ENCODE results near the gene DDX39A. TPM values are rescaled to one million over a fixed set of nuclear protein-coding genes. Genes with fewer than 3 reads are reported as not detected.
"Not testable (repeated sequence)": the region's sequence is repeated elsewhere in the genome, so short reads cannot be mapped to it uniquely, and the experiment has no call there.

Gene DDX39A
- 79.3 TPM for polyA plus RNA-seq (2012; ENCODE audit: missing spikeins)

- peak; percentile 96 for DNase-seq (ENCODE audit: insufficient read length)
- peak; percentile 98 for FAIRE-seq
- peak; percentile 87 for TF ChIP-seq TAF1 (IDR thresholded peaks at IDR 0.05; ENCODE audit: borderline replicate concordance, low read depth, low read length)
- TF ChIP-seq POLR2AphosphoS5 (IDR thresholded peaks at IDR 0.05; ENCODE audit: low read depth, low read length) = peak; percentile 89
- peak; percentile 96 for TF ChIP-seq POLR2A (IDR thresholded peaks at IDR 0.05; ENCODE audit: low read depth, low read length)
Measured at GRCh38 chr19:14419106-14419813, at the start of gene DDX39A. Gene DDX39A (minus strand): TSS chr19:14419341. CDS start chr19:14413220, 6,121 bp downstream.

GRCh38 chr19:14467816-14468215 lies 48.7 kb upstream of the DDX39A start:
- FAIRE-seq (no peak), DNase-seq (ENCODE audit: insufficient read length) (no peak)
- TF ChIP-seq TAF1 (IDR thresholded peaks at IDR 0.05; ENCODE audit: borderline replicate concordance, low read depth, low read length) (no peak), POLR2A (IDR thresholded peaks at IDR 0.05; ENCODE audit: low read depth, low read length) (no peak), POLR2AphosphoS5 (IDR thresholded peaks at IDR 0.05; ENCODE audit: low read depth, low read length) (no peak)

- no peak for FAIRE-seq
- TF ChIP-seq POLR2AphosphoS5 (IDR thresholded peaks at IDR 0.05; ENCODE audit: low read depth, low read length) (no peak), POLR2A (IDR thresholded peaks at IDR 0.05; ENCODE audit: low read depth, low read length) (no peak), TAF1 (IDR thresholded peaks at IDR 0.05; ENCODE audit: borderline replicate concordance, low read depth, low read length) (no peak)
- DNase-seq (ENCODE audit: insufficient read length) = no peak
Measured at GRCh38 chr19:14467391-14467790, 48.2 kb upstream of the DDX39A start.

GRCh38 chr19:14463747-14464146 lies 44.6 kb upstream of the DDX39A start:
- DNase-seq (ENCODE audit: insufficient read length) (no peak), FAIRE-seq (no peak)
- no peak for TF ChIP-seq POLR2A (IDR thresholded peaks at IDR 0.05; ENCODE audit: low read depth, low read length)
- no peak for TF ChIP-seq TAF1 (IDR thresholded peaks at IDR 0.05; ENCODE audit: borderline replicate concordance, low read depth, low read length)
- no peak for TF ChIP-seq POLR2AphosphoS5 (IDR thresholded peaks at IDR 0.05; ENCODE audit: low read depth, low read length)

- not testable (repeated sequence) for DNase-seq (ENCODE audit: insufficient read length); FAIRE-seq
Measured at GRCh38 chr19:14462401-14462800, 43.3 kb upstream of the DDX39A start.

- no peak for TF ChIP-seq TAF1 (IDR thresholded peaks at IDR 0.05; ENCODE audit: borderline replicate concordance, low read depth, low read length)
- TF ChIP-seq POLR2A (IDR thresholded peaks at IDR 0.05; ENCODE audit: low read depth, low read length) = no peak
- no peak for TF ChIP-seq POLR2AphosphoS5 (IDR thresholded peaks at IDR 0.05; ENCODE audit: low read depth, low read length)
- FAIRE-seq (no peak), DNase-seq (ENCODE audit: insufficient read length) (no peak)
Measured at GRCh38 chr19:14460935-14461334, 41.8 kb upstream of the DDX39A start.

GRCh38 chr19:14459703-14460102 lies 40.6 kb upstream of the DDX39A start:
- FAIRE-seq (no peak), DNase-seq (ENCODE audit: insufficient read length) (no peak)
- TF ChIP-seq TAF1 (IDR thresholded peaks at IDR 0.05; ENCODE audit: borderline replicate concordance, low read depth, low read length) (no peak), POLR2AphosphoS5 (IDR thresholded peaks at IDR 0.05; ENCODE audit: low read depth, low read length) (no peak), POLR2A (IDR thresholded peaks at IDR 0.05; ENCODE audit: low read depth, low read length) (no peak)

- FAIRE-seq; DNase-seq (ENCODE audit: insufficient read length): not testable (repeated sequence)
Measured at GRCh38 chr19:14452303-14452702, 33.2 kb upstream of the DDX39A start.

- TF ChIP-seq POLR2AphosphoS5 (IDR thresholded peaks at IDR 0.05; ENCODE audit: low read depth, low read length) = no peak
- no peak for TF ChIP-seq POLR2A (IDR thresholded peaks at IDR 0.05; ENCODE audit: low read depth, low read length)
- TF ChIP-seq TAF1 (IDR thresholded peaks at IDR 0.05; ENCODE audit: borderline replicate concordance, low read depth, low read length) = no peak
- FAIRE-seq (no peak), DNase-seq (ENCODE audit: insufficient read length) (no peak)
Measured at GRCh38 chr19:14450876-14451275, 31.7 kb upstream of the DDX39A start.

GRCh38 chr19:14450168-14450874 lies 31.2 kb upstream of the DDX39A start:
- peak; percentile 46 for FAIRE-seq
- no peak for TF ChIP-seq POLR2A (IDR thresholded peaks at IDR 0.05; ENCODE audit: low read depth, low read length)
- no peak for TF ChIP-seq POLR2AphosphoS5 (IDR thresholded peaks at IDR 0.05; ENCODE audit: low read depth, low read length)
- no peak for TF ChIP-seq TAF1 (IDR thresholded peaks at IDR 0.05; ENCODE audit: borderline replicate concordance, low read depth, low read length)
- peak; percentile 66 for DNase-seq (ENCODE audit: insufficient read length)

GRCh38 chr19:14449321-14449720 lies 30.2 kb upstream of the DDX39A start:
- FAIRE-seq = no peak
- DNase-seq (ENCODE audit: insufficient read length) = no peak
- TF ChIP-seq TAF1 (IDR thresholded peaks at IDR 0.05; ENCODE audit: borderline replicate concordance, low read depth, low read length) (no peak), POLR2AphosphoS5 (IDR thresholded peaks at IDR 0.05; ENCODE audit: low read depth, low read length) (no peak), POLR2A (IDR thresholded peaks at IDR 0.05; ENCODE audit: low read depth, low read length) (no peak)

- no peak for FAIRE-seq
- no peak for TF ChIP-seq TAF1 (IDR thresholded peaks at IDR 0.05; ENCODE audit: borderline replicate concordance, low read depth, low read length)
- TF ChIP-seq POLR2AphosphoS5 (IDR thresholded peaks at IDR 0.05; ENCODE audit: low read depth, low read length) = no peak
- TF ChIP-seq POLR2A (IDR thresholded peaks at IDR 0.05; ENCODE audit: low read depth, low read length) = no peak
- DNase-seq (ENCODE audit: insufficient read length) = no peak
Measured at GRCh38 chr19:14446336-14447036, 27.3 kb upstream of the DDX39A start.
